HepG2 (cell line): Measurements from ENCODE around the gene DTNB. TPM values are rescaled to one million over a fixed set of nuclear protein-coding genes. Genes with fewer than 3 reads are reported as not detected.

ENCODE experiments used
- ATAC-seq: fragments of 200-7000 bp; cut with Tn5 transposase; 3 replicates; pipeline ENCODE4 v1.9.1; 2020; ENCODE audit warnings: mild to moderate bottlenecking, moderate library complexity
- BruUV-seq: library from RNA; stranded (reverse); fragments of 400-500 nt; replicated peaks from 2 replicates; lab custom pipeline; 2021; lab: Mats Ljungman, UMichigan
- CTCF ChIA-PET: fragments of 300-600 bp; formaldehyde crosslinking; extraction: SDS; loops from one replicate; lab custom pipeline; 2021; ENCODE audit warnings: low total read pairs, inconsistent platforms, low intra/inter-chr PET ratio; lab: Yijun Ruan, JAX
- POLR2A ChIA-PET: fragments of 350-600 bp; sonication (Branson Sonifier 250); formaldehyde crosslinking; loops from one replicate; lab custom pipeline; 2020; ENCODE audit warnings: antibody characterized with exemption, inconsistent platforms; lab: Yijun Ruan, JAX
- DNase-seq: peaks from one replicate; pipeline ENCODE4 v3.0.0-alpha.2; 2015; ENCODE audit warnings: low spot score
- FAIRE-seq: peaks from 3 replicates; lab custom pipeline; 2011; peaks lifted over from hg19 to GRCh38; lab: Jason Lieb, UNC
- H2AFZ ChIP-seq: one replicate; pipeline ENCODE4 v1.6.1; 2011; ENCODE audit warnings: low read length, inconsistent platforms
- H3K27ac ChIP-seq: fragments of 300-600 bp; 3 replicates; pipeline ENCODE4 v1.8.0; 2011; ENCODE audit warnings: mixed run types, mild to moderate bottlenecking, mixed read lengths, low read length, inconsistent platforms; ENCODE audit not compliant: insufficient read depth; ENCODE audit errors: extremely low read length
- H3K27me3 ChIP-seq, 2 experiments: fragments of 200-600 bp in 1 of 2; 2 replicates in 1 of 2; 3 replicates in 1 of 2; pipeline versions ENCODE4 v1.6.0 to v1.8.0; 2011; ENCODE audit warnings: low read length in 2 of 2, mild to moderate bottlenecking in 2 of 2, moderate library complexity in 2 of 2, inconsistent platforms in 1 of 2; ENCODE audit not compliant: insufficient read depth in 2 of 2, control insufficient read depth in 1 of 2
- H3K36me3 ChIP-seq, 2 experiments: fragments of 200-600 bp in 1 of 2; replicated peaks in 1 of 2; 2 replicates in 1 of 2; 3 replicates in 1 of 2; pipeline versions ENCODE4 v1.5.1 to v1.8.0; 2011; ENCODE audit warnings: low read length in 2 of 2, inconsistent platforms in 1 of 2; ENCODE audit not compliant: insufficient read depth in 2 of 2, control insufficient read depth in 1 of 2
- H3K4me1 ChIP-seq: 2 replicates; pipeline ENCODE4 v1.5.1; 2012; ENCODE audit warnings: low read length, inconsistent platforms; ENCODE audit not compliant: insufficient read depth
- H3K4me2 ChIP-seq: 2 replicates; pipeline ENCODE4 v1.6.0; 2011; ENCODE audit warnings: low read depth, low read length, inconsistent platforms
- H3K4me3 ChIP-seq, 3 experiments: fragments of 200-600 bp in 1 of 3; sonication (generic), shearing (Covaris generic) in 1 of 3; replicated peaks in 1 of 3; 2 replicates each; pipeline ENCODE4 v1.5.1; 2011 to 2016; ENCODE audit warnings: low read length in 3 of 3, inconsistent platforms in 2 of 3, low read depth in 2 of 3, mild to moderate bottlenecking in 2 of 3, control low read depth in 1 of 3, mixed read lengths in 1 of 3; ENCODE audit not compliant: insufficient read depth in 1 of 3
- H3K79me2 ChIP-seq: one replicate; pipeline ENCODE4 v1.6.1; 2011; ENCODE audit warnings: low read length, inconsistent platforms; ENCODE audit not compliant: insufficient read depth
- H3K9ac ChIP-seq: 2 replicates; pipeline ENCODE4 v1.6.0; 2011; ENCODE audit warnings: mild to moderate bottlenecking, low read depth, low read length, inconsistent platforms; ENCODE audit not compliant: insufficient read depth
- H3K9me3 ChIP-seq: 2 replicates; pipeline ENCODE4 v1.5.1; 2012; ENCODE audit warnings: mild to moderate bottlenecking, low read length
- H4K20me1 ChIP-seq: 2 replicates; pipeline ENCODE4 v1.6.0; 2011; ENCODE audit warnings: inconsistent platforms, mild to moderate bottlenecking, low read length, moderate library complexity; ENCODE audit not compliant: insufficient read depth
- BCL6 ChIP-seq: IDR thresholded peaks from 2 replicates; pipeline ENCODE4 v1.6.1; 2016; ENCODE audit warnings: missing genetic modification reagents, missing compliant biosample characterization
- GPBP1L1 ChIP-seq: sonication (generic); formaldehyde crosslinking; IDR thresholded peaks from 2 replicates; pipeline ENCODE4 v1.5.0; 2020; ENCODE audit warnings: mild to moderate bottlenecking, missing genetic modification reagents
- NFYB ChIP-seq: sonication (generic); formaldehyde crosslinking; IDR thresholded peaks from 2 replicates; pipeline ENCODE4 v1.4.0; 2020; ENCODE audit warnings: missing genetic modification reagents
- TIGD3 ChIP-seq: sonication (generic); formaldehyde crosslinking; IDR thresholded peaks from 2 replicates; pipeline ENCODE4 v1.5.1; 2020; ENCODE audit warnings: mild to moderate bottlenecking, missing genetic modification reagents, borderline replicate concordance
- ZFP82 ChIP-seq: sonication (generic); formaldehyde crosslinking; IDR thresholded peaks from 2 replicates; pipeline ENCODE4 v1.5.1; 2020; ENCODE audit warnings: mild to moderate bottlenecking, missing genetic modification reagents, borderline replicate concordance
- WGBS: methylation state at CpG from one replicate; pipeline ENCODE4 v1.1.6; 2017; ENCODE audit warnings: low lambda C conversion rate; 5-methylcytosine and 5-hydroxymethylcytosine counted together
- in situ Hi-C: cut with HindIII; loops from 2 replicates; pipeline ENCODE4 v1.10.0; 2017; ENCODE audit warnings: low pct_unique_long_range_greater_than_20kb; ENCODE audit not compliant: extremely low pct_ligation_motif_present
- intact Hi-C: fragments of 100-400 bp; cut with micrococcal nuclease; formaldehyde crosslinking; loops from one replicate; pipeline ENCODE4 v1.10.0; 2022; ENCODE audit not compliant: unreplicated experiment
- polyA plus RNA-seq, 8 experiments: library from polyadenylated mRNA; depleted of rRNA in 3 of 8; stranded (reverse) in 7 of 8; unstranded in 1 of 8; fragments of >200 nt; fragmentation: Illumina TruSeq in 4 of 8; extraction: Trizol in 4 of 8; gene quantifications; 2 replicates each; pipeline versions ENCODE4 v1.2.1 to v1.2.3, GENCODE V29; 2011 to 2016; ENCODE audit warnings: low read depth in 4 of 8, missing spikeins in 1 of 8, mixed read lengths in 1 of 8; ENCODE audit not compliant: insufficient read depth in 1 of 8
- total RNA-seq, 5 experiments: library from RNA; depleted of rRNA; stranded (reverse); fragments of >200 nt; fragmentation: Illumina TruSeq; extraction: Trizol; gene quantifications; 2 replicates each; pipeline ENCODE4 v1.2.3, GENCODE V29; 2016; ENCODE audit warnings: low read depth in 1 of 5

DTNB gene
- total and polyA plus RNA-seq, 2 of the 13 experiments (the other 11 are each of a cell fraction or from before 2014, with no cell fraction given): 14.4 to 23.9 TPM

- TF ChIP-seq ZFP82: no peak
- TF ChIP-seq GPBP1L1 (CRISPR knock-in tag): no peak
Measured at GRCh38 chr2:25512707-25513106, 160.7 kb downstream of the DTNB start (continued).

- no peak for FAIRE-seq
- no peak for DNase-seq
- ChIA-PET POLR2A (no interaction called here), CTCF (no interaction called here)
- no peak overlapping the region for H3K4me2 ChIP-seq
- H3K27ac ChIP-seq: no peak overlapping the region
- no peak overlapping the region for H2AFZ ChIP-seq
- no peaks in the 10 kb centered on the region for H3K27me3 ChIP-seq
- H3K9me3 ChIP-seq: no peaks in the 10 kb centered on the region
- no peaks in the 10 kb centered on the region for H4K20me1 ChIP-seq
- H3K36me3 ChIP-seq: no peaks in the 10 kb centered on the region
- in situ Hi-C loops (no loop called here), intact Hi-C loops (no loop called here)
- no TSS peak for BruUV-seq
- TF ChIP-seq BCL6 (CRISPR knock-in tag): no peak
- TF ChIP-seq NFYB (CRISPR knock-in tag): no peak
- TF ChIP-seq TIGD3 (CRISPR knock-in tag): no peak
- H3K9ac ChIP-seq: no peak overlapping the region
- H3K79me2 ChIP-seq: no peaks in the 10 kb centered on the region
- no peaks in the 10 kb centered on the region for H3K4me1 ChIP-seq
- H3K4me3 ChIP-seq: no peak overlapping the region
- WGBS: 70% methylated on average over 3 of the region's 3 CpGs
- no peak for ATAC-seq
Measured at GRCh38 chr2:25506226-25506625, 167.2 kb downstream of the DTNB start.
